ENCODE results near the gene DNAH1.

Gene DNAH1

DNA sequence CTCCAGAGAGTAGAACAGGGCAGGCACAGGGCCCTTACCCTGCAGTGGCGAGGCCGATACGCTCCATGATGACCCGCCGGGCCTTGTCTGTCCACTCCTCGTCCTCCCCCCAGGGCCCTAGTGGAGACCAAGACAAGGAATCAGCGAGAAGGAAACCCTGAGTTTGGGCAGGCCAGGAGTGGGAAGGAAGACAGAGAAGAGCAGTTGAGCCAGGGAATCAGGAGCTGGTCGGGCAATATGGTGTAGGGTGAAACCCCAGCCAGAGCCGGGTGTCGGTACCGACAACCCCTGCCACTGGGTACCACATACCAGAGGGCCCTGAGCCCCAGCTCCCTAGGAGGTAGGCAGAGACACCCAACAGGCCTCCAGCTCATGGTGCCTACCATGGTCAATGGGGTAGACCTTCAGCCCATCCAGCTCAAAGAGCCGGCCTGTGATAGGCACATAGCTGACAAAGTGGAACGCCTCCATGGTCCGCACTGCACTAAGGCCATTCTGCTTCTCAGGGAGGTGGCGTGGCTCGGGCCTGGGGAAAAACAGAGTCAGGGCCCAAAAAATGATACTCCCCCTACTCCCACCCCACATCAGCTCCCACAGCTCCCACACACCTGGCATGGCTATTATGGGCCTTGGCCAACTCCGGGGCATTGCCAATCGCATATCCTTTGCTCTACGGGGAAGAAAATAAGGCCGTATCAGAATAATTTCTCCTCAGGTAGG is 90.8 kb downstream of the DNAH1 start:
- no peak overlapping the region for H3K4me3 ChIP-seq (ENCODE audit: low read depth, low read length)

DNA sequence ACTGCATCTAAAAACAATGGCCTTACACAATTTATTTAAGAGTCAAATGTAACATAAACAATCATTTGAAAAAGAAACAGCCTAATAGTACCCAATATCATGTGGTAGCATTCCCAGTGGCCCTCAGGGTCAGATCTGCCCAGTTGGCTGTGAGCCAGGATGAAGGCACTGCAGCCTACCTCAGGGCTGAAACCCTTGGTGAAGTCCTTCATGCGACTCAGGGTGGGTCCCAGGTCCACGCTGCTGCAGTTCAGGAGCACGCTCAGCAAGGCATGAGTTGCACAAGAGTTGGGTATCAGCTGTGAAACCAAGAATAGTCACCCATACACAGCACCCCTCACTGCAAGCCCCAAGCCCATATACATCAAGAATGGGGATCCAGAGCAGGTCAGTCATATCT is 91.7 kb downstream of the DNAH1 start:
- H3K4me3 ChIP-seq (ENCODE audit: low read depth, low read length): no peak overlapping the region
- TF ChIP-seq, protein P1, sequence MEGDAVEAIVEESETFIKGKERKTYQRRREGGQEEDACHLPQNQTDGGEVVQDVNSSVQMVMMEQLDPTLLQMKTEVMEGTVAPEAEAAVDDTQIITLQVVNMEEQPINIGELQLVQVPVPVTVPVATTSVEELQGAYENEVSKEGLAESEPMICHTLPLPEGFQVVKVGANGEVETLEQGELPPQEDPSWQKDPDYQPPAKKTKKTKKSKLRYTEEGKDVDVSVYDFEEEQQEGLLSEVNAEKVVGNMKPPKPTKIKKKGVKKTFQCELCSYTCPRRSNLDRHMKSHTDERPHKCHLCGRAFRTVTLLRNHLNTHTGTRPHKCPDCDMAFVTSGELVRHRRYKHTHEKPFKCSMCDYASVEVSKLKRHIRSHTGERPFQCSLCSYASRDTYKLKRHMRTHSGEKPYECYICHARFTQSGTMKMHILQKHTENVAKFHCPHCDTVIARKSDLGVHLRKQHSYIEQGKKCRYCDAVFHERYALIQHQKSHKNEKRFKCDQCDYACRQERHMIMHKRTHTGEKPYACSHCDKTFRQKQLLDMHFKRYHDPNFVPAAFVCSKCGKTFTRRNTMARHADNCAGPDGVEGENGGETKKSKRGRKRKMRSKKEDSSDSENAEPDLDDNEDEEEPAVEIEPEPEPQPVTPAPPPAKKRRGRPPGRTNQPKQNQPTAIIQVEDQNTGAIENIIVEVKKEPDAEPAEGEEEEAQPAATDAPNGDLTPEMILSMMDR (IDR thresholded peaks at IDR 0.05; ENCODE audit: low read depth, low read length, missing control alignments): no peak
- no peak for DNase-seq (ENCODE audit: low read depth)

More for the DNA sequence above, 90.8 kb downstream of the DNAH1 start:
- TF ChIP-seq, protein P1 (IDR thresholded peaks at IDR 0.05; ENCODE audit: low read depth, low read length, missing control alignments): no peak
- no peak for DNase-seq (ENCODE audit: low read depth)

DNA sequence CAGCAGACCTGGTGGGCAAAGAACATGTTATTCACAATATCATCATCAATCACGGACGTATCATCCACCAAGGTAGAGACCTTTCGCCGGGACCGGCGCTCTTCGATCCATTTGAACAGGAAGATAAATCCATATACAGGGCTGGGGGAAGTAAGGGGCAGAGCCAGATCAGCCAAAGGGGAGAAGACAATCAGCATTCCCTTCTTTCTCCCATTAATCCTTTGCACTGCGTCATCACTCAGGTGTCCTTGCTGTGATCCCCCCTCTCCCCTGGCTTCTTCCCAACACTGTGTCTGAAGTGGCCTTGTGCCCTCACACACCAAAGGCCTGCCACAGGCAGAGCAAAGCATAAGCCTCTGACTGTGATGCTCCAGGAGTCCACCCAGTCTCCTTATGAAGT is 92.3 kb downstream of the DNAH1 start:
- DNase-seq (ENCODE audit: low read depth): no peak
- no peak overlapping the region; the same call in 1 of the 2 replicates for H3K4me3 ChIP-seq (ENCODE audit: low read depth, low read length)
- TF ChIP-seq, protein P1 (IDR thresholded peaks at IDR 0.05; ENCODE audit: low read depth, low read length, missing control alignments): no peak

DNA sequence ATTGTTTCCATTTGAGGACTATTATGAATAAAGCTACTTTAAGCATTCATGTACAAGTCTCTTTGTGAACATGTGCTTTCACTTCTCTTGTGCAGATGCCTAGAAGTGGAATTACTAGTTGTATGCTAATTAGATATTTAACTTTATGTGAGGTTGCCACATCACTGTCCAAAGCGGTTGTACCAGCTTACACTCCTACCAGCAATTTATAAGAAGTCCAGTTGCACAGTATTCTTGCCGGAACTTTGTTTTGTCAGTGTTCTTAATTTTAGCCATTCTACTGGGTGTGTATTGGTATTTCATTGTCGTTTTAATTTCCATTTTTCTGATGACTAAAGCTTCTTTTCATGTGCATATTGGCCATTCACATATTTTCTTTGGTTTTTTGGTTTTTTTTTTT is 99.7 kb downstream of the DNAH1 start:
- TF ChIP-seq, protein P1 (IDR thresholded peaks at IDR 0.05; ENCODE audit: low read depth, low read length, missing control alignments): no peak
- no peak for DNase-seq (ENCODE audit: low read depth)
- H3K4me3 ChIP-seq (ENCODE audit: low read depth, low read length): no peak overlapping the region

DNA sequence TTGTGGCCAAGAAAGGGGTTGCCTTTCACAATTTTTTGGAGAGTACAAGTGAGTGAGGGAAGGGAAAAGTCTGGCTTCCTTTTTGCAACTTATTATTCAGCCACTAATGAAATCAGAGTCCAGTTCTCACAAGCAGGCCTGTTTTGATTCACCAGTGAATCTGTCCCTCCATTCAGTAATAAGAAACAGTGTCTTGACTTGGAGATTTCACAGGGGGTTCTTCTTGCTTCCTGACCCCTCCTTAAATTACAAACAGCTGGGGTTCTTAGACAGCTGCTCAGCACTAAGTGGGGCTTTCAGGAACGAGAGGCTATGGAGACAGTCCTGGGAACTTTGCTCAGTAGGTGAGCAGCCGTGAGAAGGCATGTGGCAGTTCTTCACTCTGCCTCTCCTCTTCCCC is 104.3 kb downstream of the DNAH1 start:
- DNase-seq (ENCODE audit: low read depth): no peak
- TF ChIP-seq, protein P1 (IDR thresholded peaks at IDR 0.05; ENCODE audit: low read depth, low read length, missing control alignments): no peak
- no peak overlapping the region for H3K4me3 ChIP-seq (ENCODE audit: low read depth, low read length)

DNA sequence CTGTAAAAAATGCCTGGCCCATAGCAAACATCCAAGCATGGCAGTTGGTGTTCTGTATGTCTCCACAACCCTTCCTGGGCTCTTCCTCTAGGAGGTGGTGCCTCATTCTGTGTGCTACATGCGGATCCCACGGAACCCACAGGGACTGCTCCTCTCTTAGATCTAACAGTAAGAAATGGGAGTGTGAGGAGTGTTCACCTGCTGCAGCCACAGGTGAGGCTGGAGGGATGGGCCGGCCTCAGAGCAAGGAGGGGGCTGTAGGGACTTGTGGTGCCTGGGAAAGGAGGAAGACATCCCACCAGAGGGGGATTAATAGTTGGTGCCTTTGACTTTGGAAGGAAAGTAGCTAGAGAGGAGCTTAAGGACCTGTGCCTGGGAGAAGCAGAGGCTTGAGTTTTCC is 106.5 kb downstream of the DNAH1 start:
- TF ChIP-seq, protein P1 (IDR thresholded peaks at IDR 0.05; ENCODE audit: low read depth, low read length, missing control alignments): no peak
- DNase-seq (ENCODE audit: low read depth): no peak

DNA sequence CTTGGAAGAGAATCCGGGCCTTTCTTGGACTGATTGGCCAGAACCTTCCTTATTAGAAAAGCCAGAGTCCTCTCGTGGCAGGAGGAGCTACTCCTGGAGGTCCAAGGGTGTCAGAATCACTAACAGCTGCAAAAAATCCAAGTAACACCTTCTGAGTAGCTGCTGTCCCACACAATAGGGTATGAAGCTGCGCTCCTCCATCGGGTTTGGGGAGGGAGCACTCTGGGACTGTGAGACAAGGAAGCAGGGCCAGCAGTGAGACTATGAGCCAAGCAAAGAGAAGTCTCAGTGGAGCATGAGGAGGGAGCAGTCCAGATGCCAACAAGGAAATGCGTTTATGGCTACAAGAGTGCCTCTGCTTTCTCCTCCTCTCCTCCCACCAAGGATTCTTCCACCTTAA is 107.1 kb downstream of the DNAH1 start:
- TF ChIP-seq, protein P1 (IDR thresholded peaks at IDR 0.05; ENCODE audit: low read depth, low read length, missing control alignments): no peak
- no peak overlapping the region for H3K4me3 ChIP-seq (ENCODE audit: low read depth, low read length)
- no peak for DNase-seq (ENCODE audit: low read depth)

More for the DNA sequence above, 106.5 kb downstream of the DNAH1 start:
- no peak overlapping the region for H3K4me3 ChIP-seq (ENCODE audit: low read depth, low read length)
